HG03571 (cell line): ENCODE results near the gene SCYGR1.
"Not testable (repeated sequence)": the region's sequence is repeated elsewhere in the genome, so short reads cannot be mapped to it uniquely, and the experiment has no call there.

Experiments used
- ATAC-seq: cut with Tn5 transposase; IDR thresholded peaks from one replicate; pipeline ENCODE4 v1.9.1; 2021; ENCODE audit not compliant: unreplicated experiment

Gene SCYGR1

GRCh38 chr2:227387583-227387982, at the start of gene SCYGR1:
SCYGR1 (minus strand) TSS chr2:227387949; CDS start chr2:227387949, 0 bp downstream.
- ATAC-seq: not testable (repeated sequence)

- ATAC-seq: no peak
Observed at GRCh38 chr2:227436436-227437174, 48.9 kb upstream of the SCYGR1 start.

- no peak for ATAC-seq
Observed at GRCh38 chr2:227433171-227433570, 45.4 kb upstream of the SCYGR1 start.

- no peak for ATAC-seq
Observed at GRCh38 chr2:227430639-227431038, 42.9 kb upstream of the SCYGR1 start.

GRCh38 chr2:227428731-227429285, 41.1 kb upstream of the SCYGR1 start:
- ATAC-seq: no peak

GRCh38 chr2:227423656-227424499, 36.1 kb upstream of the SCYGR1 start:
- ATAC-seq: no peak

GRCh38 chr2:227420087-227421052, 32.6 kb upstream of the SCYGR1 start:
- ATAC-seq: no peak

GRCh38 chr2:227416701-227417100, 29.0 kb upstream of the SCYGR1 start:
- no peak for ATAC-seq

GRCh38 chr2:227415538-227416424, 28.0 kb upstream of the SCYGR1 start:
- ATAC-seq: no peak

- no peak for ATAC-seq
Observed at GRCh38 chr2:227414846-227415245, 27.1 kb upstream of the SCYGR1 start.

- no peak for ATAC-seq
Observed at GRCh38 chr2:227413371-227413770, 25.6 kb upstream of the SCYGR1 start.

GRCh38 chr2:227412877-227413276, 25.1 kb upstream of the SCYGR1 start:
- ATAC-seq: no peak

- no peak for ATAC-seq
Observed at GRCh38 chr2:227411990-227412350, 24.2 kb upstream of the SCYGR1 start.

GRCh38 chr2:227411320-227411989, 23.7 kb upstream of the SCYGR1 start:
- peak; percentile 67 for ATAC-seq

- no peak for ATAC-seq
Observed at GRCh38 chr2:227410191-227410590, 22.4 kb upstream of the SCYGR1 start.

GRCh38 chr2:227407591-227408151, 19.9 kb upstream of the SCYGR1 start:
- ATAC-seq: no peak

- no peak for ATAC-seq
Observed at GRCh38 chr2:227406177-227407031, 18.7 kb upstream of the SCYGR1 start.
